A673 (cell line): ENCODE measurements around the gene ENOX1. TPM values are rescaled to one million over a fixed set of nuclear protein-coding genes. Genes with fewer than 3 reads are reported as not detected.

Source experiments
- BruUV-seq: library from RNA; stranded (reverse); fragments of 400-500 nt; replicated peaks from 2 replicates; lab custom pipeline; 2021; lab: Mats Ljungman, UMichigan
- CTCF ChIA-PET: fragments of 300-600 bp; sonication (Branson Sonifier 250); formaldehyde crosslinking; loops from one replicate; lab custom pipeline; 2022; ENCODE audit warnings: antibody characterized with exemption; lab: Charles Lee
- POLR2A ChIA-PET: fragments of 300-600 bp; sonication (Branson Sonifier 250); formaldehyde crosslinking; loops from one replicate; lab custom pipeline; 2022; ENCODE audit warnings: antibody characterized with exemption; ENCODE audit not compliant: low non-redundant PET; lab: Charles Lee
- DNase-seq: peaks from one replicate; pipeline ENCODE4 v3.0.0-alpha.2; 2015; ENCODE audit warnings: low spot score
- H3K27ac ChIP-seq: fragments of 200-600 bp; sonication (generic); 2 replicates; pipeline ENCODE4 v1.5.1; 2016; ENCODE audit warnings: mixed run types, low read depth, mild to moderate bottlenecking, mixed read lengths, antibody characterized with exemption, low read length; ENCODE audit not compliant: poor library complexity, severe bottlenecking
- H3K27me3 ChIP-seq: fragments of 200-600 bp; sonication (generic); replicated peaks from 2 replicates; pipeline ENCODE4 v1.6.1; 2017; ENCODE audit warnings: mixed run types, low read depth, mild to moderate bottlenecking, mixed read lengths, antibody characterized with exemption, low read length; ENCODE audit not compliant: insufficient read depth, poor library complexity
- H3K36me3 ChIP-seq: fragments of 200-600 bp; sonication (generic); 2 replicates; pipeline ENCODE4 v1.6.1; 2016; ENCODE audit warnings: mixed run types, mild to moderate bottlenecking, mixed read lengths, antibody characterized with exemption, low read length; ENCODE audit not compliant: insufficient read depth, poor library complexity, severe bottlenecking
- H3K4me1 ChIP-seq: fragments of 200-600 bp; sonication (generic); 2 replicates; pipeline ENCODE4 v1.6.1; 2017; ENCODE audit warnings: mixed run types, mild to moderate bottlenecking, mixed read lengths, antibody characterized with exemption, low read length; ENCODE audit not compliant: insufficient read depth, poor library complexity, severe bottlenecking
- H3K4me3 ChIP-seq: fragments of 200-600 bp; sonication (generic); 2 replicates; pipeline ENCODE4 v1.5.1; 2016; ENCODE audit warnings: low read depth, mixed run types, mild to moderate bottlenecking, mixed read lengths, low read length; ENCODE audit not compliant: poor library complexity, severe bottlenecking
- H3K9me3 ChIP-seq: fragments of 200-600 bp; sonication (generic); 2 replicates; pipeline ENCODE4 v1.6.1; 2016; ENCODE audit warnings: mixed run types, low read depth, mild to moderate bottlenecking, mixed read lengths, antibody characterized with exemption, low read length; ENCODE audit not compliant: poor library complexity, severe bottlenecking
- CTCF ChIP-seq: fragments of 300-800, 200-600 bp; sonication (generic); conservative IDR thresholded peaks from 2 replicates; pipeline ENCODE4 v1.5.1; 2017; ENCODE audit warnings: low read depth, mild to moderate bottlenecking, antibody characterized with exemption, low read length, moderate library complexity, mixed read lengths
- EZH2 ChIP-seq: fragments of 200-600 bp; sonication (generic); IDR thresholded peaks from 2 replicates; pipeline ENCODE4 v1.6.1; 2017; ENCODE audit warnings: borderline replicate concordance, low read depth, mild to moderate bottlenecking, mixed read lengths, antibody characterized with exemption, low read length; ENCODE audit not compliant: poor library complexity, severe bottlenecking
- intact Hi-C: fragments of 100-400 bp; cut with micrococcal nuclease; formaldehyde crosslinking; loops from one replicate; pipeline ENCODE4 v1.10.0; 2022; ENCODE audit not compliant: unreplicated experiment
- total RNA-seq: library from RNA; stranded (reverse); gene quantifications from 2 replicates; pipeline ENCODE4 v1.2.3, GENCODE V29; 2021

Gene ENOX1
- total RNA-seq, 1 experiment from 2014 or later, result 4.4 TPM

- H3K9me3 ChIP-seq, result no peaks in the 10 kb centered on the region
- no TSS peak for BruUV-seq
These were observed 159.8 kb downstream of the ENOX1 start for GRCh38 chr13:43626994-43627393.

GRCh38 chr13:43614063-43614462 is 172.7 kb downstream of the ENOX1 start:
- BruUV-seq, result no TSS peak
- no peaks in the 10 kb centered on the region for H3K27me3 ChIP-seq
- H3K4me1 ChIP-seq, result no peaks in the 10 kb centered on the region
- ChIA-PET CTCF (no interaction called here), POLR2A (interaction anchor here (0.6 kb wide), 1 partner anchor 27 kb away, joined by 5 read pairs; no protein-coding TSS in a partner anchor)
- TF ChIP-seq EZH2 (no peak), CTCF (no peak)
- no peaks in the 10 kb centered on the region for H3K9me3 ChIP-seq
- H3K4me3 ChIP-seq, result no peak overlapping the region
- no peak for DNase-seq
- intact Hi-C loops, result no loop called here
- H3K27ac ChIP-seq, result no peak overlapping the region
- H3K36me3 ChIP-seq, result no peaks in the 10 kb centered on the region

More at GRCh38 chr13:43626994-43627393, 159.8 kb downstream of the ENOX1 start:
- intact Hi-C loops, result no loop called here
- ChIA-PET POLR2A (no interaction called here), CTCF (no interaction called here)
- TF ChIP-seq EZH2 (no peak), CTCF (no peak)
- H3K4me1 ChIP-seq, result no peaks in the 10 kb centered on the region
- H3K36me3 ChIP-seq, result no peaks in the 10 kb centered on the region
- no peak overlapping the region for H3K27ac ChIP-seq
- no peak for DNase-seq
- no peaks in the 10 kb centered on the region for H3K27me3 ChIP-seq
- no peak overlapping the region for H3K4me3 ChIP-seq

- H3K27ac ChIP-seq, result no peak overlapping the region
- no peaks in the 10 kb centered on the region for H3K4me1 ChIP-seq
- TF ChIP-seq EZH2, result no peak
- TF ChIP-seq CTCF, result no peak
- CTCF ChIA-PET, result no interaction called here
- H3K27me3 ChIP-seq, result no peaks in the 10 kb centered on the region
- POLR2A ChIA-PET, result no interaction called here
- intact Hi-C loops, result no loop called here
- H3K9me3 ChIP-seq, result no peaks in the 10 kb centered on the region
- H3K4me3 ChIP-seq, result no peak overlapping the region
- BruUV-seq, result no TSS peak
- no peak for DNase-seq
- H3K36me3 ChIP-seq, result no peaks in the 10 kb centered on the region
These were observed 175.2 kb downstream of the ENOX1 start for GRCh38 chr13:43611281-43612273.
